ENCODE measurements around the gene IGSF6.

DNA sequence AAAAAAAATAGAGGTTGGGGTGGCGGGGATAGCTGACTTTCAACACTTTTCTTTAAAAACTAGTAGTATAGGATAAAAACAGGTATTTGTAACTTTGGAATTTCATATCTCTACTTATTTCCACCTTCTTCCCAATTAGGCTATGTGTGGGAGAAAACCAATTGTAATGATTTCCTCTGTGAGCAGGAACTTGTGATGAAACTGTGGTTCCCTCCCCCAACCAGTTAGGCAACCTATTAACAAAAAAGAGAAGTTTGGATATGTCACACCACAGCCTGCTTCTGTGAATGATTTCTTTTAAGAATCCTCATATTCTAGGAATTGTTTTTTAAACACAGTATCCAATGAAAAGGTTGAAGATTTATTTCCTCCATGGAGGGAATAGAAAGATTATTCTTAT, 1.9 kb downstream of the IGSF6 start:
- TF ChIP-seq POLR2A (IDR thresholded peaks at IDR 0.05; ENCODE audit: low read length): no peak
- TF ChIP-seq GATA1 (IDR thresholded peaks at IDR 0.05; ENCODE audit: low read depth, low read length): no peak
